Measurements from ENCODE around the gene ADGRB2. TPM values are rescaled to one million over a fixed set of nuclear protein-coding genes. Genes with fewer than 3 reads are reported as not detected.

ADGRB2 gene
- total RNA-seq, 1 donor: 5.8 TPM

GRCh38 chr1:31723828-31724359, 40.2 kb downstream of the ADGRB2 start:
- Histone ChIP-seq H3K79me2 (ENCODE audit: insufficient read depth, low read length) (no peaks in the 10 kb centered on the region), H3K27me3 (ENCODE audit: insufficient read depth, low read length) (peaks cover 10% of the 10 kb centered on the region), H4K20me1 (ENCODE audit: insufficient read depth, low read length) (peaks cover 20% of the 10 kb centered on the region), H3K4me3 (ENCODE audit: insufficient read depth, low read length) (no peak overlapping the region), H3K36me3 (ENCODE audit: insufficient read depth, low read length) (no peaks in the 10 kb centered on the region), H3K27ac (ENCODE audit: low read depth, low read length) (no peak overlapping the region), H3K9me3 (ENCODE audit: low read depth, low read length) (no peaks in the 10 kb centered on the region), H3K4me1 (ENCODE audit: insufficient read depth, low read length) (no peaks in the 10 kb centered on the region), H2AFZ (ENCODE audit: low read length) (no peak overlapping the region), H3K4me2 (ENCODE audit: insufficient read depth, low read length) (no peak overlapping the region)
- TF ChIP-seq CTCF (IDR thresholded peaks at IDR 0.05; ENCODE audit: extremely low read depth, low read depth, low read length): no peak
- DNase-seq (ENCODE audit: insufficient read length, low spot score, missing footprints): peak; percentile 93

GRCh38 chr1:31718327-31718897, 45.7 kb downstream of the ADGRB2 start:
- DNase-seq (ENCODE audit: insufficient read length, low spot score, missing footprints): no peak
- TF ChIP-seq CTCF (IDR thresholded peaks at IDR 0.05; ENCODE audit: extremely low read depth, low read depth, low read length): no peak
- no peak overlapping the region for H3K4me2 ChIP-seq (ENCODE audit: insufficient read depth, low read length)
- no peak overlapping the region for H2AFZ ChIP-seq (ENCODE audit: low read length)
- H3K27me3 ChIP-seq (ENCODE audit: insufficient read depth, low read length): peaks cover 10% of the 10 kb centered on the region
- H4K20me1 ChIP-seq (ENCODE audit: insufficient read depth, low read length): peaks cover 8% of the 10 kb centered on the region
- no peaks in the 10 kb centered on the region for H3K9me3 ChIP-seq (ENCODE audit: low read depth, low read length)
- no peak overlapping the region for H3K27ac ChIP-seq (ENCODE audit: low read depth, low read length)
- no peak overlapping the region for H3K4me3 ChIP-seq (ENCODE audit: insufficient read depth, low read length)
- no peaks in the 10 kb centered on the region for H3K36me3 ChIP-seq (ENCODE audit: insufficient read depth, low read length)
- peaks cover 35% of the 10 kb centered on the region for H3K4me1 ChIP-seq (ENCODE audit: insufficient read depth, low read length)
- no peaks in the 10 kb centered on the region for H3K79me2 ChIP-seq (ENCODE audit: insufficient read depth, low read length)

GRCh38 chr1:31717341-31717740, 46.8 kb downstream of the ADGRB2 start:
- DNase-seq (ENCODE audit: insufficient read length, low spot score, missing footprints): peak; percentile 79
- Histone ChIP-seq H3K79me2 (ENCODE audit: insufficient read depth, low read length) (no peaks in the 10 kb centered on the region), H4K20me1 (ENCODE audit: insufficient read depth, low read length) (peaks cover 5% of the 10 kb centered on the region), H3K4me3 (ENCODE audit: insufficient read depth, low read length) (no peak overlapping the region), H3K27me3 (ENCODE audit: insufficient read depth, low read length) (peaks cover 10% of the 10 kb centered on the region), H3K36me3 (ENCODE audit: insufficient read depth, low read length) (no peaks in the 10 kb centered on the region), H3K27ac (ENCODE audit: low read depth, low read length) (no peak overlapping the region), H2AFZ (ENCODE audit: low read length) (no peak overlapping the region), H3K9me3 (ENCODE audit: low read depth, low read length) (no peaks in the 10 kb centered on the region), H3K4me2 (ENCODE audit: insufficient read depth, low read length) (no peak overlapping the region), H3K4me1 (ENCODE audit: insufficient read depth, low read length) (peaks cover 46% of the 10 kb centered on the region)
- no peak for TF ChIP-seq CTCF (IDR thresholded peaks at IDR 0.05; ENCODE audit: extremely low read depth, low read depth, low read length)

- Histone ChIP-seq H2AFZ (ENCODE audit: low read length) (peak overlapping the region; percentile 92), H3K79me2 (ENCODE audit: insufficient read depth, low read length) (no peaks in the 10 kb centered on the region), H3K27ac (ENCODE audit: low read depth, low read length) (no peak overlapping the region), H3K27me3 (ENCODE audit: insufficient read depth, low read length) (peaks cover 5% of the 10 kb centered on the region), H3K4me3 (ENCODE audit: insufficient read depth, low read length) (peak overlapping the region; percentile 70), H3K4me2 (ENCODE audit: insufficient read depth, low read length) (peak overlapping the region; percentile 88), H3K4me1 (ENCODE audit: insufficient read depth, low read length) (peaks cover 59% of the 10 kb centered on the region), H3K36me3 (ENCODE audit: insufficient read depth, low read length) (no peaks in the 10 kb centered on the region), H3K9me3 (ENCODE audit: low read depth, low read length) (no peaks in the 10 kb centered on the region), H4K20me1 (ENCODE audit: insufficient read depth, low read length) (peaks cover 5% of the 10 kb centered on the region)
- no peak for TF ChIP-seq CTCF (IDR thresholded peaks at IDR 0.05; ENCODE audit: extremely low read depth, low read depth, low read length)
- DNase-seq (ENCODE audit: insufficient read length, low spot score, missing footprints): no peak
Observed at GRCh38 chr1:31715873-31716220, 48.3 kb downstream of the ADGRB2 start.

Data from osteoblast (primary cell).